GM13977 (cell line): Measurements from ENCODE around the gene KCNQ1.

Experiments used
- DNase-seq: peaks from one replicate; pipeline ENCODE4 v3.0.0; 2012; ENCODE audit warnings: low spot score
- CTCF ChIP-seq: IDR thresholded peaks from 2 replicates; pipeline ENCODE4 v1.5.1; 2012; ENCODE audit warnings: mild to moderate bottlenecking, control low read depth; ENCODE audit not compliant: insufficient read depth; ENCODE audit errors: extremely low read depth, missing control alignments
- in situ Hi-C: fragments of 300-500 bp; cut with MboI; formaldehyde crosslinking; loops from one replicate; pipeline ENCODE4 v1.12.0; 2022; ENCODE audit warnings: low sequenced_read_pairs, low pct_unique_long_range_greater_than_20kb, mixed read lengths, inconsistent platforms; ENCODE audit not compliant: unreplicated experiment

KCNQ1 gene

GRCh38 chr11:2883640-2883978, 438.8 kb downstream of the KCNQ1 start:
- DNase-seq: no peak
- TF ChIP-seq CTCF: no peak
- in situ Hi-C loops: no loop called here

- in situ Hi-C loops: no loop called here
- no peak for TF ChIP-seq CTCF
Measured at GRCh38 chr11:2883979-2884815, 439.4 kb downstream of the KCNQ1 start.

GRCh38 chr11:2885017-2885677, 440.3 kb downstream of the KCNQ1 start:
- peak; percentile 73 for DNase-seq
- peak; percentile 36 for TF ChIP-seq CTCF
- in situ Hi-C loops: no loop called here

More at GRCh38 chr11:2883979-2884815, 439.4 kb downstream of the KCNQ1 start:
- no peak for DNase-seq

- peak; percentile 98 for DNase-seq
- no peak for TF ChIP-seq CTCF
- in situ Hi-C loops: no loop called here
Measured at GRCh38 chr11:2885678-2886081, 440.9 kb downstream of the KCNQ1 start, which contains the start of gene CDKN1C. TSS of gene CDKN1C (minus strand) at chr11:2885775. CDS start at chr11:2885456, 319 bp downstream.

- DNase-seq: no peak
- peak; percentile 13 for TF ChIP-seq CTCF
- in situ Hi-C loops: no loop called here
Measured at GRCh38 chr11:2886191-2886894, 441.5 kb downstream of the KCNQ1 start.

GRCh38 chr11:2886936-2887335, 442.1 kb downstream of the KCNQ1 start:
- in situ Hi-C loops: no loop called here
- no peak for TF ChIP-seq CTCF
- DNase-seq: no peak
